ENCODE results near the gene PDF.

DNA sequence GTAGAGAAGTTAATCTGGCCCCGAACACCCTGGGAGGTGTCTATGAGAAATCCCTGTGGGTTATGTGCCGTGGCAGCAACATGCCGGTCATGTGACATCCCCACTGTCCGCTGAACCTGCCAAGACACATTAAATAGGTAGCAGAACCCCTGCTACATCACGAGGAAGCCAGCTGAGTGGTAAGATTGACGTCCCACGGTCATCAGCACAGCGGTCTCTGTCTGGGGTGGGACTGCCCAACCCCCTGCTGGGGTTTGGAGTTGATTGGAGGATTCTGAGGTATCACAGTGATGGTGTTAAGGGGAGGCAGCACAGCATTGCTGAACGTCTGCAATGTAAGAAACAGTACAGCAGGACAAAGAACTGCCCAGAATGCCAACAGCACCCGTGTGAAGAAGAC lies 19.1 kb upstream of the PDF start:
- TF ChIP-seq, protein P1, sequence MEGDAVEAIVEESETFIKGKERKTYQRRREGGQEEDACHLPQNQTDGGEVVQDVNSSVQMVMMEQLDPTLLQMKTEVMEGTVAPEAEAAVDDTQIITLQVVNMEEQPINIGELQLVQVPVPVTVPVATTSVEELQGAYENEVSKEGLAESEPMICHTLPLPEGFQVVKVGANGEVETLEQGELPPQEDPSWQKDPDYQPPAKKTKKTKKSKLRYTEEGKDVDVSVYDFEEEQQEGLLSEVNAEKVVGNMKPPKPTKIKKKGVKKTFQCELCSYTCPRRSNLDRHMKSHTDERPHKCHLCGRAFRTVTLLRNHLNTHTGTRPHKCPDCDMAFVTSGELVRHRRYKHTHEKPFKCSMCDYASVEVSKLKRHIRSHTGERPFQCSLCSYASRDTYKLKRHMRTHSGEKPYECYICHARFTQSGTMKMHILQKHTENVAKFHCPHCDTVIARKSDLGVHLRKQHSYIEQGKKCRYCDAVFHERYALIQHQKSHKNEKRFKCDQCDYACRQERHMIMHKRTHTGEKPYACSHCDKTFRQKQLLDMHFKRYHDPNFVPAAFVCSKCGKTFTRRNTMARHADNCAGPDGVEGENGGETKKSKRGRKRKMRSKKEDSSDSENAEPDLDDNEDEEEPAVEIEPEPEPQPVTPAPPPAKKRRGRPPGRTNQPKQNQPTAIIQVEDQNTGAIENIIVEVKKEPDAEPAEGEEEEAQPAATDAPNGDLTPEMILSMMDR (conservative IDR thresholded peaks at IDR 0.05; ENCODE audit: low read length): no peak
- no peak for TF ChIP-seq EZH2phosphoT487 (IDR thresholded peaks at IDR 0.05; ENCODE audit: borderline replicate concordance)

Measured in Loucy (cell line).